PFSK-1 (cell line): ENCODE measurements around the gene TRAK1.

Source experiments
- FOXP2 ChIP-seq: optimal IDR thresholded peaks from 2 replicates; pipeline ENCODE3; 2011; ENCODE audit warnings: borderline replicate concordance, control low read depth, inconsistent platforms; ENCODE audit not compliant: insufficient read depth; ENCODE audit errors: extremely low read length, extremely low read depth
- POLR2AphosphoS5 ChIP-seq: IDR thresholded peaks from 2 replicates; pipeline ENCODE4 v1.6.1; 2012; ENCODE audit warnings: low read depth, mild to moderate bottlenecking, control low read depth, low read length, moderate library complexity
- REST ChIP-seq, 2 experiments: IDR thresholded peaks; 2 replicates each; pipeline versions ENCODE4 v1.6.1 to v1.8.0; 2011 to 2012; ENCODE audit warnings: low read depth in 2 of 2, low read length in 2 of 2, control low read depth in 1 of 2, inconsistent platforms in 1 of 2, mild to moderate bottlenecking in 1 of 2, moderate library complexity in 1 of 2; ENCODE audit not compliant: insufficient read depth in 1 of 2
- SIN3A ChIP-seq: IDR thresholded peaks from 2 replicates; pipeline ENCODE4 v1.6.1; 2012; ENCODE audit warnings: mild to moderate bottlenecking, low read length, moderate library complexity, borderline replicate concordance; ENCODE audit not compliant: insufficient read depth

GRCh38 chr3:42051384-42052131, 39.6 kb upstream of the TRAK1 start:
- no peak for TF ChIP-seq SIN3A
- TF ChIP-seq REST (IDR thresholded peaks at IDR 0.05; ENCODE audit: insufficient read depth in 1 of 2, low read depth in 2 of 2, low read length in 2 of 2), result no peak
- TF ChIP-seq POLR2AphosphoS5, result no peak
- TF ChIP-seq FOXP2, result no peak
